HG03378 (cell line): ENCODE data around the gene SOSTDC1.
"Not testable (repeated sequence)": the region's sequence is repeated elsewhere in the genome, so short reads cannot be mapped to it uniquely, and the experiment has no call there.

ENCODE experiments used
- ATAC-seq: cut with Tn5 transposase; IDR thresholded peaks from one replicate; pipeline ENCODE4 v1.9.1; 2021; ENCODE audit warnings: mild to moderate bottlenecking, moderate library complexity; ENCODE audit not compliant: unreplicated experiment

SOSTDC1 gene, protein sequence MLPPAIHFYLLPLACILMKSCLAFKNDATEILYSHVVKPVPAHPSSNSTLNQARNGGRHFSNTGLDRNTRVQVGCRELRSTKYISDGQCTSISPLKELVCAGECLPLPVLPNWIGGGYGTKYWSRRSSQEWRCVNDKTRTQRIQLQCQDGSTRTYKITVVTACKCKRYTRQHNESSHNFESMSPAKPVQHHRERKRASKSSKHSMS

GRCh38 chr7:16465469-16466361, at the start of gene SOSTDC1:
TSS of gene SOSTDC1 (minus strand) at chr7:16465738. CDS start at chr7:16465668, 70 bp downstream.
- ATAC-seq = no peak

- ATAC-seq = no peak
These were observed 49.2 kb upstream of the SOSTDC1 start for GRCh38 chr7:16514729-16515128.

DNA sequence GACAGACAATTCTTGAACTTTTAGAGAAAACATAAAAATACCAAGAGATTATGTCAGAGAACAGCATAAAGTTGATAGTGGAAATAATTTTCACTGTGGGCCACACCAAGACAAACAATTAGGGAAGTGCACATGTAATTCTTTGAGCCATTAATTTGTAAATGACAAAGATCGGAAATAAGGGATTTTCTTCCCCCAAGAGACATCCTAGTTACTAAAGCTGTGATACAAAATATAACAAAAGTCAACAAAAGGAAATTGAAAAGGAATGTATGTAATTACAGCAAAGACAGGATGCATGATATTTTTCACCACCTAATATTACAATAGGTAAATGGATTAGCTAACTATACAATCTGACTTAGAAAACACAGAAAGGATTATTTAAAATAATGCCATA, 48.7 kb upstream of the SOSTDC1 start:
- no peak for ATAC-seq

- ATAC-seq = no peak
These were observed 46.6 kb upstream of the SOSTDC1 start for GRCh38 chr7:16512097-16512496.

DNA sequence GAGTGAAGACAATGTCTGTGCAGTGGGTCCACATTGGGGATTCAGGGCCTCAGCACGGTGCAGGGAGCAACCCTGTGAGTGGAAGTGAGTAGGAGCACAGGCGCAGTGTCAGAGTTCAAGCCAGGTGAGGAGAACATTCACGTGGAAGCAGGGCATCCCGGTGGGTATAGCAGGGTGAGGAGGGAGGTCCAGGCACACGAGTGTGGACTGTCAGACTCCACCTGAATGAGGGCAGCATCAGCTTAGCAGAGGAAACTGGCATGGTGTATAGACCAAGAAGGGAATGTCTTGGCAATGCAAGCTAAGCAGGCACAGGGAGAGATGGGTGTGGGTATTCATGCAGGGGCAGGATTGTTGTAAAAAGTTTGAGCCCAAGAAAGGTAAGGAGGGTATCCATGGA, 45.8 kb upstream of the SOSTDC1 start:
- ATAC-seq = no peak

DNA sequence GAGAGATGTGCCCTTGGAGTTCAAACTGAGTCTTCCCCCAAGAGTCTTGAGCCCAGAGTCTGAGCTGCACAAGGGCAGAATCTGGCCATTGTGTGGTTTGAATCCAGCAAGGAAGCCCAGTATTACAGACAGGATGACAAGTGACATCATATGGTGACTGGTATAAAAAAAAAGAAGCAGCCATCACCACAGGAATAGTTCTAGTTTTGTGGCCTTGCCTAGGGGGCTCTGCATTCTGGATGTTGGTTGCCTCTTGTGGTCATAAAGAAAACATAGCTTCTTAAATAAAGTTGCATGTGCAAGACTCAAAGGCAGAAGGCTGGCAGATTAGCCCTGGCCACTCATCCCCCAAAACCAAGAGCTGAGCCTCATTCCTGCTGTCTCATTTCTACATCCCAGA, 44.3 kb upstream of the SOSTDC1 start:
- ATAC-seq = no peak

- not testable (repeated sequence) for ATAC-seq
These were observed 40.9 kb upstream of the SOSTDC1 start for GRCh38 chr7:16506422-16506821.

- ATAC-seq = no peak
These were observed 38.5 kb upstream of the SOSTDC1 start for GRCh38 chr7:16504019-16504418.

- ATAC-seq = no peak
These were observed 36.8 kb upstream of the SOSTDC1 start for GRCh38 chr7:16502303-16502702.

GRCh38 chr7:16498122-16498521, 32.6 kb upstream of the SOSTDC1 start:
- no peak for ATAC-seq

DNA sequence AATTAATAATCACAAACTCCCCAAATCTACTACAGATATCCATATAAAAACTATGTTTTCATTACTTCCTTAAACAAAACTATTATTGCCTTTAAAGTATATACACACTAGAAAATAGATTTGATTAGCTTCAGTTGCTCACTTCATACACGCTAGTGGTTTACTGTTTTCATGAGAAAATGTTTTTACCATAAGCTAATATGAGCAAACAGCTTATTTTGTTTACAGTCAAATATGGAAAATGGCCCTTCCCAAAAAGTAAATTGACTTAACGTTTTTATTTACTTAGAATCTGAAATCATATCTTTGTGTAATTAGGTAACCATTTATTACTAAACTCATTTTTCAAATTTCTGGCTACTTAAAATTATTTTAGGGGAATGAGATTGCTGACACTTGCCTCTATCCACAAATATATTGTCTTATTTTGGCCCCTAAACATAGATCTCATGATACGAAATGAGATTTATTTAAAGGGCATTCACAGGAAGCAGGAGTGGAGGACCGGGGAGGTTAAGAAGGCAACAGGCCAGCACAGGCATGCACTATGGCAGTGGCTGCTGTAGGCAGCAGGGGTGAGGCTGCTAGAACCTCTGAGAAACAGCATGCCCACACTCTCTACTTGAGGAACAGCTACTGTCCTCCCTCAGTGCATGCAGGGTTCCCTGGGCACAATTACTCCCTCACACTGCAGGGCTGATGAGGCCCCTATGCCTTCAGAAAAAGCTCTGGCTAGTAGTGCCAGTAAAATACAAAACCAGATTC, 29.6 kb upstream of the SOSTDC1 start:
- ATAC-seq = no peak

GRCh38 chr7:16494551-16494950, 29.0 kb upstream of the SOSTDC1 start:
- ATAC-seq = no peak

DNA sequence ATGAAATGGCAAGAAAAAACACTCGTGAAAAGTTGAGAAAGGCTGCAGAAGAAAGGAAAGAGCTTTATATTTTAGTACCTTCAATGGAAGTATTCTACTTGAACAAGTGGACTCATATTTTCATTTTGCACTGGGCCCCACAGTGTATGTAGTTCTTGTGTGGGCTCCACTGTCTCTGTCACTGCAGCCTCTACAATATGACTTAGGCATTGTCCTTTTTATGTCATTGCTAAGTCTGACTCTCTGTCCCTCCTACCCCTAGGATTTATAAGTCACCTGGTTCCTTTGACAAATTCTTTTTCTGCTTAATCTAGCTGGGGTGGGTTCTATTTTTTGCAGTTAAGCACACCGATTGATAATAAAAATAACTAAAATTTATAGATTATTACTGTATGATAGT, 27.7 kb upstream of the SOSTDC1 start:
- no peak for ATAC-seq

GRCh38 chr7:16492513-16493062, 27.1 kb upstream of the SOSTDC1 start:
- ATAC-seq = no peak

DNA sequence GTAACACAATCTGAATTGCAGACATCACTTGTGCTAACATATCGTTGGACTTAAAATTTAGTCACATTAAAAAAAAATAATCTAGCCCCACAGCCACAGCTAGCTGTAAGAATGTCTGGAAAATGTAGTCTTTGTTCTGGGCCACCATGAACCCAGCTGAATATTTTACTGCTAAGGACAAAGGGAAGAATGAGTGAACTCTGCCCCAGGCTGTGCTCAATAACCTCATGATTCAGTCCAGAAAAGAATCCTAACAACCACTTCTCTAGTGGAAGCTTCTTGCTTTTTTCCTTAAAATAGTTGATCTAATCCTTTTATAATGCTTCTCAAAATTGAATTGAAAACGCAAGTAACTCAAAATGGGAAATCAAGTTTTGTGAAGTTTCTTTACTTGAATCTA, 25.6 kb upstream of the SOSTDC1 start:
- no peak for ATAC-seq

DNA sequence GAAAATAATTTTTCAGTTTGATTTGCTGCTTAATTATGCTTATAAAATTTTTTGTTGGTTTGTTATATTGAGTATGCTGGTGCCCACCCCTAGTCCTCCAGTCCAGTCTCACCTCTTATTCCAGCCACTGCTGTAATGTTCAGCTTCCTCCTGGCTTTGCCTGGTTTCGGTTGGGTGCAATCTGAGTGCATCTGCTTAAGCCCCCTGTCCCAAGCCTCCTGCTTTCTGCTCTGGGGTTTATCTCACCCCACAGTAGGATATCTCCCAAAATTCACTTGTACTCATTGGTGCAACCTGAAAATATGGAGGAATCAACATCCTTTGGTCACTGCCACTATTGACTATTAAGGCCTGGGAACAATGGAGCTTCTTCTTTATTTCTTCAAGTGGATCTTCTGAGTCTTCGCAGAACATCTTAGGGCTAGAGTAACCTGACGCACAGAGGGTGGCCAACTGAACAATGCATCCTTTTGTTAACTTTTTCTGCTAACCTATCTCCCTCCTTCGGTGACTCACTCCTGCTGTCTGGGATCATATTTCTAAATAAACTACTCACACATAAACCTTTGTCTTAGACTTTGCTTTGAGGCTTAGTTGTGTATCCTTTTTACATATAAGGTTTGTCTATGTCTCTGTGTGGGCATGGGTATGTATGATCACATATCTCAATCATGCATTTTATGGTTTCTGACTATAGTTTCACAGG, 19.1 kb upstream of the SOSTDC1 start:
- ATAC-seq = no peak

- no peak for ATAC-seq
These were observed 14.1 kb upstream of the SOSTDC1 start for GRCh38 chr7:16479591-16479990.

DNA sequence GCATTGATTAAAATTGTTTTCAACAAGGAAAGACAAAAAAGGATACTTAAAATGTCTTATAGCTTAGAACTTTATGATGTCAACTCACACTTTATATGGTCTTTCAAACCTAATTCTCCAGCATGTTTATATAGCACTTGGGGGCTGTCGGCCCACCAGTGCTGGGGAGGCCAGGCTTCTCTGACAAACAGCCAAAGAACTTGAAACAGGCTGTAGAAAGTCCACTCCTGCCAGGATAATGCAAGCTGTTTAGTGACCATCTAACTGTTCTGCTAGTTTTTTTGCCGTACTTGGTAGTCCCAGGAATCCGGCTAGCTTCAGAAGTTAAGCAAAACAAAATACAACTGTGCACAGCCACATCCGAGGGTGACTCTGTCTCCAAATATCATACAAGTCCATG, 13.6 kb upstream of the SOSTDC1 start:
- no peak for ATAC-seq

GRCh38 chr7:16471933-16472332, 6.4 kb upstream of the SOSTDC1 start:
- no peak for ATAC-seq

DNA sequence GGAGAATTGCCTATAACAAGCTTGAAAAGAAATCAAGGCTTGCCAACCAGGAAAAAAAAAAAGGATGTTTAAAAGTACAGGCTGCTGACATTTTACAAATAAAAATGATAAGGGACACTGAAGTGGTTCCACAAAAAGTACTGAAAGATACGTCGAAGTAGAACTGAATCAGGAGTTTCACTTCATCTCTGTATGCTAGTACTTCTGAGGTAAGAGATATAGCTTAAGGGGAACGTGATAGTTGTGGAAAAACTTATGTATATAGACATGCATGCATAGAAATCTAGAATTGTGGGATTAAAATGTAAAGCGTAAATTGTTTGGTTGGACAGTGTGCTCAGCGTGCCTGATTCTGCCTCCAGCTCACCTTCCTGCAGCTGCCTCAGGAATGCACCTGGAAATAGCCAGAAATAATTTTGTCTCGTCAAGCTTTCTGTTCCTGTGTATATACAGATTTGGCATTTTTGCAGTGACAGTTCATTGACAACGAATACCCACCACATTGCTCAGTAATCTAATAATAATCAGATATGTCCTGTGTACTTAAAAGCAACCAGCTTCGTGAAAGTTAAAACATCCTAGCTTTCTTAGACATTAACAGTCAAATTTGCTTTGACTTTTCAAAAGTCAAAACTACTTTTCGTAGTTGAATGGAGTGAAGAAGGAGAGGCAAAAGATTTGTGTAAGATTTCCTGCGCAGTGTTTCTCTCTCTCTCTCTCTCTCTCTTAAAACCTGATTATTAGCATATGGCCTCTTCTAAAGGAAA, 1.4 kb downstream of the SOSTDC1 start:
- no peak for ATAC-seq
